Neutrophil (primary cell): Measurements from ENCODE around the gene STRIP1.

Experiments used
- H3K27ac ChIP-seq: fragments of 200-600 bp; sonication (generic); 2 replicates; pipeline ENCODE4 v1.5.1; 2016; ENCODE audit warnings: mild to moderate bottlenecking, moderate library complexity
- H3K27me3 ChIP-seq: fragments of 200-600 bp; sonication (generic); 2 replicates; pipeline ENCODE4 v1.6.0; 2016; ENCODE audit warnings: mild to moderate bottlenecking
- H3K36me3 ChIP-seq: fragments of 200-600 bp; sonication (generic); 2 replicates; pipeline ENCODE4 v1.5.1; 2017
- H3K4me1 ChIP-seq, 2 experiments: fragments of 200-600 bp in 1 of 2; sonication (generic) in 1 of 2; 1 replicate in 1 of 2; 2 replicates in 1 of 2; pipeline versions ENCODE4 v1.5.1 to v1.6.1; 2013 to 2016; ENCODE audit warnings: low read depth in 1 of 2, low read length in 1 of 2, mild to moderate bottlenecking in 1 of 2, moderate library complexity in 1 of 2; ENCODE audit not compliant: control insufficient read depth in 1 of 2, insufficient read depth in 1 of 2
- H3K4me3 ChIP-seq, 2 experiments: fragments of 200-600 bp in 1 of 2; sonication (generic) in 1 of 2; 1 replicate in 1 of 2; 2 replicates in 1 of 2; pipeline ENCODE4 v1.5.1; 2013 to 2016; ENCODE audit warnings: low read depth in 1 of 2, low read length in 1 of 2, mild to moderate bottlenecking in 1 of 2, moderate library complexity in 1 of 2
- H3K9me3 ChIP-seq: fragments of 200-600 bp; sonication (generic); 2 replicates; pipeline ENCODE4 v1.5.1; 2016
- CTCF ChIP-seq: fragments of 200-600 bp; sonication (generic); IDR thresholded peaks from 2 replicates; pipeline ENCODE4 v1.5.1; 2016; ENCODE audit warnings: antibody characterized with exemption

Gene STRIP1

GRCh38 chr1:110098222-110099026 is 64.0 kb downstream of the STRIP1 start:
- no peak overlapping the region for H3K27ac ChIP-seq

GRCh38 chr1:110100335-110100734 is 65.9 kb downstream of the STRIP1 start:
- Histone ChIP-seq H3K27ac (no peak overlapping the region), H3K9me3 (no peaks in the 10 kb centered on the region), H3K4me3 (no peak overlapping the region), H3K4me1 (peaks cover 12 to 17% of the 10 kb centered on the region in 2 experiments), H3K36me3 (no peaks in the 10 kb centered on the region), H3K27me3 (peaks cover 3% of the 10 kb centered on the region)
- no peak for TF ChIP-seq CTCF

More at GRCh38 chr1:110098222-110099026, 64.0 kb downstream of the STRIP1 start:
- TF ChIP-seq CTCF, result no peak
- peaks cover 21% of the 10 kb centered on the region for H3K27me3 ChIP-seq
- no peak overlapping the region for H3K4me3 ChIP-seq
- no peaks in the 10 kb centered on the region for H3K36me3 ChIP-seq
- no peaks in the 10 kb centered on the region for H3K9me3 ChIP-seq
- peaks cover 12 to 17% of the 10 kb centered on the region in 2 experiments for H3K4me1 ChIP-seq

GRCh38 chr1:110102081-110102480 is 67.7 kb downstream of the STRIP1 start:
- no peaks in the 10 kb centered on the region for H3K27me3 ChIP-seq
- H3K27ac ChIP-seq, result no peak overlapping the region
- no peak for TF ChIP-seq CTCF
- peaks cover 12 to 17% of the 10 kb centered on the region in 2 experiments for H3K4me1 ChIP-seq
- no peaks in the 10 kb centered on the region for H3K36me3 ChIP-seq
- no peaks in the 10 kb centered on the region for H3K9me3 ChIP-seq
- no peak overlapping the region for H3K4me3 ChIP-seq
